Activated T-cell treated with anti-CD3 and anti-CD28 coated beads, Interleukin-2, amount 50 U/mL, for 4 hours (primary cell): ENCODE data around the gene RTP1. TPM values are rescaled to one million over a fixed set of nuclear protein-coding genes. Genes with fewer than 3 reads are reported as not detected.
"Not testable (repeated sequence)": the region's sequence is repeated elsewhere in the genome, so short reads cannot be mapped to it uniquely, and the experiment has no call there.

Source experiments
- ATAC-seq, 2 donors: fragments of 200-7000 bp; cut with Tn5 transposase; one replicate each; pipeline ENCODE4 v1.10.0; 2021
- DNase-seq: peaks from one replicate; pipeline ENCODE4 v3.0.0-alpha.2; 2020
- H3K27me3 Mint-ChIP-seq: one replicate; pipeline ENCODE4 v1.8.0; 2021; ENCODE audit warnings: low read depth, mixed read lengths
- H3K36me3 Mint-ChIP-seq: one replicate; pipeline ENCODE4 v1.8.0; 2022; ENCODE audit warnings: mixed read lengths; ENCODE audit not compliant: insufficient read depth
- H3K4me1 Mint-ChIP-seq: one replicate; pipeline ENCODE4 v1.8.0; 2021; ENCODE audit warnings: low read depth, mixed read lengths
- H3K4me3 Mint-ChIP-seq: one replicate; pipeline ENCODE4 v1.8.0; 2021; ENCODE audit warnings: mild to moderate bottlenecking, moderate library complexity, mixed read lengths
- H3K9me3 Mint-ChIP-seq: one replicate; pipeline ENCODE4 v1.8.0; 2021; ENCODE audit warnings: mixed read lengths
- total RNA-seq, 3 donors: library from RNA; stranded (reverse); gene quantifications; one replicate each; pipeline ENCODE4 v1.2.1, GENCODE V29; 2021

Gene RTP1
- total RNA-seq, 3 donors from 2014 or later, result not detected

- Mint-ChIP-seq H3K9me3 (no peaks in the 10 kb centered on the region), H3K27me3 (peaks cover 4% of the 10 kb centered on the region), H3K4me3 (no peak overlapping the region), H3K4me1 (no peaks in the 10 kb centered on the region), H3K36me3 (no peaks in the 10 kb centered on the region)
- ATAC-seq (no peak), DNase-seq (no peak)
Observed at GRCh38 chr3:187210545-187211327, 13.4 kb downstream of the RTP1 start.

DNA sequence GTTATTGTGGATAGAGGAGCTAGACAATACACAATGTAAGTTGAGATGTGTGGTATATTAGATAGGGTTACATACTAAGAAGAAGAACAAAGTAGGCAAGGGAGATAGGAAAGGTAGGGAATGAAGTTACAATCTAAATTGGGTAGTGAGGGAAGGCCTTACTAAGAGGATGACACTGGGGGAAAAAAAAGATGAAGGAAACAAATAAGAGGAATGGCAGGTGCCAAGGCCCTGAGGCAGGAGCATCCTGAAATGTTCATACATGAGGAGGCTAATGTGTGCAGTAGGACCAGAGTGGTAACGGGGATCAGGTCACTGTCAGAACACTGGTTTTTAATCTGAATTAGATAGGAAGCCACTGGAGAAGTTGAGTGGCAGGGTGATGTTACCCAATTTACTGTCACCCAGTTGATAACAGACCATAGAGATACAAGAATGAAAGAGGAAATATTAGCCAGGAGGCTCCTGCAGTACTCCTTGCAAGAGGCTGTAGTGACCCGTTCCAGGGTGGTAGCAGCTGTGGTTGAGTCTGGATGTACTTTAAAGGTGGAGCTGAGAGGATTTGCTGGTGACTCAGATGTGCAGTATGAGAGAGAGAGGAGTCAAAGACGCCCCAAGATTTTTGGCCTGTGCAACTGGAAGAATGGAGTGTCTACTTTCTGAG, 14.4 kb downstream of the RTP1 start:
- no peak overlapping the region for H3K4me3 Mint-ChIP-seq
- peaks cover 4% of the 10 kb centered on the region for H3K27me3 Mint-ChIP-seq
- no peak for DNase-seq
- no peaks in the 10 kb centered on the region for H3K9me3 Mint-ChIP-seq
- ATAC-seq, result no peak
- no peaks in the 10 kb centered on the region for H3K36me3 Mint-ChIP-seq
- no peaks in the 10 kb centered on the region for H3K4me1 Mint-ChIP-seq

- no peak for ATAC-seq
- no peaks in the 10 kb centered on the region for H3K4me1 Mint-ChIP-seq
- peaks cover 6% of the 10 kb centered on the region for H3K27me3 Mint-ChIP-seq
- H3K4me3 Mint-ChIP-seq, result no peak overlapping the region
- H3K36me3 Mint-ChIP-seq, result no peaks in the 10 kb centered on the region
- no peak for DNase-seq
- H3K9me3 Mint-ChIP-seq, result no peaks in the 10 kb centered on the region
Observed at GRCh38 chr3:187212196-187212545, 14.9 kb downstream of the RTP1 start.

- Mint-ChIP-seq H3K4me3 (no peak overlapping the region), H3K9me3 (no peaks in the 10 kb centered on the region), H3K27me3 (peaks cover 7% of the 10 kb centered on the region), H3K4me1 (no peaks in the 10 kb centered on the region), H3K36me3 (no peaks in the 10 kb centered on the region)
- ATAC-seq, result no peak
- DNase-seq, result no peak
Observed at GRCh38 chr3:187212705-187213104, 15.4 kb downstream of the RTP1 start.

- H3K27me3 Mint-ChIP-seq, result peaks cover 12% of the 10 kb centered on the region
- ATAC-seq (no peak), DNase-seq (no peak)
- H3K9me3 Mint-ChIP-seq, result no peaks in the 10 kb centered on the region
- H3K36me3 Mint-ChIP-seq, result no peaks in the 10 kb centered on the region
- no peaks in the 10 kb centered on the region for H3K4me1 Mint-ChIP-seq
- no peak overlapping the region for H3K4me3 Mint-ChIP-seq
Observed at GRCh38 chr3:187213616-187214015, 16.3 kb downstream of the RTP1 start.

DNA sequence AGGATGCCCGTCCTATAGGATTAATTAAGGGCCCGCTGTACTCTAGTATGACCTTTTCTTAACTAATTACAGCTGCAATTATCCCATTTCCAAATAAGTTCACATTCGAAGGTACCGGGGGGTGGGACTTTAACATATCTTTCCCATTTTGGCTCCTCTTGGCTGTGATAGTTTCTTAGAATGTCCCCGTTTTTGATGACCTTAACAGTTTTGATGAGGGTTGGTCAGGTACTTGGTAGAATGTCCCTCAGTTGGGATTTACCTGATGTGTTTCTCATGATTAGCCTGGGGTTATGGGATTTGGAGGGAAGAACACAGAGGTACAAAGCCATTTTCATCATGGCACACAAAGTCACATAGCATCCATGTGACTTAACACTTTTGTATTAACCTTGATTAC, 18.2 kb downstream of the RTP1 start:
- ATAC-seq (no peak), DNase-seq (no peak)
- H3K4me1 Mint-ChIP-seq, result no peaks in the 10 kb centered on the region
- peaks cover 9% of the 10 kb centered on the region for H3K27me3 Mint-ChIP-seq
- H3K4me3 Mint-ChIP-seq, result no peak overlapping the region
- H3K9me3 Mint-ChIP-seq, result no peaks in the 10 kb centered on the region
- H3K36me3 Mint-ChIP-seq, result no peaks in the 10 kb centered on the region

DNA sequence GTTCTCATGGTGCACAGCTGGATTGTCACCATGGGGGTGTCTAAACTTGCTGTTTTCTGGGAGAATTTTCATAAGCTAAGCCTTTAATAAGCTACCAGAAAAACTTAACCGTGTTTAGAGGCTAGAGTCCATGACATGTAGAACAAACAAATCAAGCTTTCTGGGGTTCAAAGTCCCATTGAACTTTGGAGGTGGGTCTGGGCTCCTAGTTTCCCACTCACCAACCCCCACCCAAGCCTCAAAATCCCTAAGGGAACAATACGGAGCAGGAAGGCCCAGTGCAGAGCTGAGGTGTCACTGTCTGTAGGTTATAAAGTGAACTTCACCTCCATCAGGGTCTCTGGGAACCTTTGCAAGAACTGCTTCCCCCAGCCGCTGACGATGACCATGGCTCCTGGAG, 25.5 kb downstream of the RTP1 start:
- ATAC-seq, result no peak
- no peaks in the 10 kb centered on the region for H3K4me1 Mint-ChIP-seq
- H3K36me3 Mint-ChIP-seq, result no peaks in the 10 kb centered on the region
- no peak for DNase-seq
- no peak overlapping the region for H3K4me3 Mint-ChIP-seq
- peaks cover 11% of the 10 kb centered on the region for H3K27me3 Mint-ChIP-seq
- H3K9me3 Mint-ChIP-seq, result no peaks in the 10 kb centered on the region

DNA sequence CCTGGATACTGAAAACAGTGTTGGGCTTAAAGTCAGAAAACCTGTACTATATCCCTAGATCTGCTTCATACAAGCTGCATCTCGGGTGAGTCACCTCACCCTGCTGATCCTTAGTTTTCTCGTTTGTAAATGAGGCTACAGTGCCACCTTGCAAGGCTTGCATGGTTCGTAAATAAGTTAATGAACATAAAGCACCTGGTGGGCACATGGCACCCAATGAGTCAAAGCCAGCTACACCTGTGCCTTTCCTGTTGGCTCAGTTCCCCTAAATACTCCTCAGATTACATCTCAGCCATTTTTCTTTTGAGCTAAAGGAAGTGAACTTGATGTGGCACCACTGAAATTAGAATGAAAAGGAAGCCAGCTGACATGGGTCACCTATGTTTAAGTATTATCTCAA, 26.5 kb downstream of the RTP1 start:
- DNase-seq, result no peak
- no peaks in the 10 kb centered on the region for H3K4me1 Mint-ChIP-seq
- peaks cover 10% of the 10 kb centered on the region for H3K27me3 Mint-ChIP-seq
- no peak overlapping the region for H3K4me3 Mint-ChIP-seq
- ATAC-seq, result no peak
- no peaks in the 10 kb centered on the region for H3K9me3 Mint-ChIP-seq
- no peaks in the 10 kb centered on the region for H3K36me3 Mint-ChIP-seq

DNA sequence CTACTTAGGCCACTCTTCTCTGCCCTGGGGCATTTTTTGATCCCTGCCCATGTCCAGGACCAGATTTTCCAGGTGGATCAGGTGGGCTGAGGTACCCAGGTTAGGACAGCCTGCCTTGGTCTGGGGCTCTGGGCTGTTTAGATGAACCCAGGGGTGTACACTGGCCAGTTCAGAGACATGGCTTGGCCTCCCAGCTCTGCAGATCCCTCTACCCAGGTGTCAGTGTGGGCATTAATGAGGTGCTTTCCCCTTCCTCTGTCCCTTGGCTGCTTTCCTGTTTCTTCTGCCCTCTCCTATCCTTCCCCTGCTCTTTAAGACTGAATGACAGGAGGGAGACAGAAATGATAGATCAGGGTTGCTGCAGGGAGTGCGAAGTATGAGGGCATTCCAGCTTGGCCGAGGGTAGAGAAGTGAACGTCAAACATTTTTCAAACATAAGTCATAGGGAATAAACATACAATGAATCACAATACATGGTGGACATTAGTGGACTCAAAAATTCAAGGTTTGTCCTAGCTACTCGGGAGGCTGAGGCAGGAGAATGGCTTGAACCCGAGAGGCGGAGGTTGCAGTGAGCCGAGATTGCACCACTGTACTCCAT, 30.5 kb downstream of the RTP1 start:
- Mint-ChIP-seq H3K4me3 (no peak overlapping the region), H3K27me3 (peaks cover 16% of the 10 kb centered on the region), H3K36me3 (no peaks in the 10 kb centered on the region), H3K4me1 (no peaks in the 10 kb centered on the region), H3K9me3 (no peaks in the 10 kb centered on the region)
- ATAC-seq (no peak), DNase-seq (no peak)

DNA sequence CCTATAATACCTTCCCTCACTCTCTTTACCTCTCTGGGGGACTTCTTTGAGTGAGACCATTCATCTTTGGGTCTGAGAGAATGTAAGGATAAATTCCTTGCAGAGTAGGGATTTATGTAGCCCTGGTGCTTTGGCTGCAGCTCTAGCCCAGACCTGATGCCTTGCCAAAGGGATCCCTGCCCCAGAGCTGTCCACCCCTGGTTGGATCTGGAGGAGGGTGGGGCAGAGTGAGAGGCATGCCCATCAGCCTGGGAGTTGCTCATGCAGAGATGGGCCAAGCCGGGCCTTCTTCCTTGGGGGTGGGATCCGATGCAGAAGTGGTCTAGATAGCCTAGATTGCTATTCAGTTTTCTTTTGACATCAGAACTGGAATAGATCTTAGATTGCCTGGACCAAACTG, 31.5 kb downstream of the RTP1 start:
- no peak for ATAC-seq
- no peak overlapping the region for H3K4me3 Mint-ChIP-seq
- H3K9me3 Mint-ChIP-seq, result no peaks in the 10 kb centered on the region
- H3K36me3 Mint-ChIP-seq, result no peaks in the 10 kb centered on the region
- DNase-seq, result no peak
- H3K4me1 Mint-ChIP-seq, result no peaks in the 10 kb centered on the region
- peaks cover 16% of the 10 kb centered on the region for H3K27me3 Mint-ChIP-seq

DNA sequence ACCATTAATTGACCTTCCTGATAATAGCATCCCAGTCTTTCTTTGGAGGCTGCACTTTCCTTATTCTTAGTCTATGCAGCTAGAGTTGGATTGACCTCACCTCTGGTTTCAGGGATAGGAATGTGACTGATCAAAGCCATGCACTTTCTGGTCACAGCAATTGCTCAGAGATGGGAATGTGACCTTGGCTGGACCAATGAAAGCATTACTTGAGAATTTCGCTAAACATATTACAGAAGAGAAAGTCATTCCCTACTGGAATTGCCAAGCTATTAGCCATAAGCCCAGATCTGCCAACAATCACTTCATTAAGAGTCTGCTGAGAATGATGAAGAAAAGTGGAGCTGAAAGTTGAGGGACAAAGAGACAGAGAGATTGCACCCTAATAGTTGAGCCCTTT, 32.7 kb downstream of the RTP1 start:
- DNase-seq (no peak), ATAC-seq (no peak)
- H3K36me3 Mint-ChIP-seq, result no peaks in the 10 kb centered on the region
- no peak overlapping the region for H3K4me3 Mint-ChIP-seq
- no peaks in the 10 kb centered on the region for H3K9me3 Mint-ChIP-seq
- no peaks in the 10 kb centered on the region for H3K4me1 Mint-ChIP-seq
- H3K27me3 Mint-ChIP-seq, result peaks cover 16% of the 10 kb centered on the region

- Mint-ChIP-seq H3K4me3 (no peak overlapping the region), H3K36me3 (no peaks in the 10 kb centered on the region), H3K27me3 (no peaks in the 10 kb centered on the region), H3K9me3 (peaks cover 7% of the 10 kb centered on the region), H3K4me1 (no peaks in the 10 kb centered on the region)
- DNase-seq, result no peak
- ATAC-seq, result no peak
Observed at GRCh38 chr3:187236962-187237361, 39.7 kb downstream of the RTP1 start.

- H3K27me3 Mint-ChIP-seq, result no peaks in the 10 kb centered on the region
- DNase-seq (no peak), ATAC-seq (no peak)
- H3K4me1 Mint-ChIP-seq, result no peaks in the 10 kb centered on the region
- H3K9me3 Mint-ChIP-seq, result peaks cover 7% of the 10 kb centered on the region
- H3K36me3 Mint-ChIP-seq, result no peaks in the 10 kb centered on the region
- H3K4me3 Mint-ChIP-seq, result no peak overlapping the region
Observed at GRCh38 chr3:187237741-187238140, 40.5 kb downstream of the RTP1 start.

GRCh38 chr3:187238239-187238638, 41.0 kb downstream of the RTP1 start:
- no peak for DNase-seq
- no peaks in the 10 kb centered on the region for H3K36me3 Mint-ChIP-seq
- ATAC-seq, result no peak
- H3K27me3 Mint-ChIP-seq, result no peaks in the 10 kb centered on the region
- no peaks in the 10 kb centered on the region for H3K4me1 Mint-ChIP-seq
- H3K4me3 Mint-ChIP-seq, result no peak overlapping the region
- H3K9me3 Mint-ChIP-seq, result peaks cover 7% of the 10 kb centered on the region

DNA sequence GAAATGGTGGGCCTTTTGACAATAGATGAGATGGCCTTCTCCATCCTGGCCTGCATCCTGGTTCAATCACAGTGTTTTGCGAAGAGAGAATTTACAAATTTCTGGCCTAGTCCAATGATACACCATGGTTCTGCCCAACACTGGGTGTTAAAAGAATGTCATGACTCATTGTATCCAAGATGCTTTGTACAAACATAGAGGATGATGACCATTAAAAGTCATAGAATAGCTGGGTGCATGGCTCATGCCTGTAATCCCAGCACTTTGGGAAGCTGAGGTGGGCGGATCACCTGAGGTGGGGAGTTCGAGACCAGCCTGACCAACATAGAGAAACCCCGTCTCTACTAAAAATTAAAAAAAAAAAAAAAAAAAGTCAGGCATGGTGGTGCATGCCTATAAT, 41.5 kb downstream of the RTP1 start:
- DNase-seq, H3K9me3 Mint-ChIP-seq, H3K36me3 Mint-ChIP-seq, H3K27me3 Mint-ChIP-seq, H3K4me3 Mint-ChIP-seq, H3K4me1 Mint-ChIP-seq, ATAC-seq: not testable (repeated sequence)
